ENCODE measurements around the gene LTBP4. TPM values are rescaled to one million over a fixed set of nuclear protein-coding genes. Genes with fewer than 3 reads are reported as not detected.

The LTBP4 gene
- total and polyA plus RNA-seq, 2 donors (not counting 1 experiment from before 2014, with no cell fraction given), result 81.2 to 105 TPM

GRCh38 chr19:40621283-40621682, 20.1 kb downstream of the LTBP4 start:
- no peaks in the 10 kb centered on the region for H3K9me3 ChIP-seq (ENCODE audit: control extremely low read depth in 1 of 3, control insufficient read depth in 2 of 3, insufficient read depth in 1 of 3, low read length in 2 of 3)
- intact Hi-C loops (cut with micrococcal nuclease), result no loop called here
- Mint-ChIP-seq H3K4me3 (no peak overlapping the region), H3K9me3 (ENCODE audit: insufficient read depth) (no peaks in the 10 kb centered on the region), H3K27me3 (no peaks in the 10 kb centered on the region), H3K4me1 (peaks cover 2% of the 10 kb centered on the region), H3K27ac (no peak overlapping the region)
- no peak overlapping the region for H3K27ac ChIP-seq (ENCODE audit: low read length in 2 of 2)
- H3K4me2 ChIP-seq (replicated peaks; ENCODE audit: low read depth, low read length, poor library complexity, severe bottlenecking), result no peak overlapping the region
- TF ChIP-seq EZH2 (IDR thresholded peaks at IDR 0.05; ENCODE audit: borderline replicate concordance, insufficient read depth, low read depth, low read length, poor library complexity, severe bottlenecking), result no peak
- TF ChIP-seq CTCF (IDR thresholded peaks at IDR 0.05), result no peak
- no peak for DNase-seq
- ATAC-seq (ENCODE audit: low read depth), result no peak
- no peaks in the 10 kb centered on the region for H3K4me1 ChIP-seq (ENCODE audit: control insufficient read depth in 2 of 2, insufficient read depth in 2 of 2, low read length in 2 of 2)
- H3K4me3 ChIP-seq (ENCODE audit: control extremely low read depth in 1 of 5, extremely low read depth in 1 of 5, insufficient read depth in 1 of 5, low read depth in 2 of 5, low read length in 4 of 5), result no peak overlapping the region
- 78% methylated on average over 2 of the region's 2 CpGs for WGBS (ENCODE audit: insufficient coverage)
- H3K9ac ChIP-seq (ENCODE audit: low read length), result no peak overlapping the region
- peaks cover 0 to 26% of the 10 kb centered on the region in 2 experiments for H3K36me3 ChIP-seq (replicated peaks in 1 of 2; ENCODE audit: control extremely low read depth in 1 of 2, control insufficient read depth in 1 of 2, extremely low read depth in 1 of 2, insufficient read depth in 2 of 2, low read length in 1 of 2)
- POLR2A ChIA-PET, result interaction anchor here (0.6 kb wide), 3 partner anchors 34 to 262 kb away, joined by 3 to 5 read pairs (median 5); no protein-coding TSS in a partner anchor
- no peaks in the 10 kb centered on the region for H3K27me3 ChIP-seq (replicated peaks in 1 of 4; ENCODE audit: control extremely low read depth in 1 of 4, control insufficient read depth in 3 of 4, insufficient read depth in 4 of 4, low read length in 3 of 4)
- CTCF ChIA-PET, result interaction anchor here (2.6 kb wide), 2 partner anchors 13 to 51 kb away, joined by 6 to 13 read pairs; no protein-coding TSS in a partner anchor
- H3K79me2 ChIP-seq (ENCODE audit: control insufficient read depth, insufficient read depth, low read length), result no peaks in the 10 kb centered on the region
- no peak overlapping the region for H2AFZ ChIP-seq (ENCODE audit: insufficient read depth, low read depth, low read length, poor library complexity, severe bottlenecking)
- no peaks in the 10 kb centered on the region for H4K20me1 ChIP-seq (ENCODE audit: control insufficient read depth, insufficient read depth, low read length, poor library complexity, severe bottlenecking)

GRCh38 chr19:40621966-40622772, 21.0 kb downstream of the LTBP4 start:
- peaks cover 0 to 26% of the 10 kb centered on the region in 2 experiments for H3K36me3 ChIP-seq (replicated peaks in 1 of 2; ENCODE audit: control extremely low read depth in 1 of 2, control insufficient read depth in 1 of 2, extremely low read depth in 1 of 2, insufficient read depth in 2 of 2, low read length in 1 of 2)
- no peaks in the 10 kb centered on the region for H3K27me3 ChIP-seq (replicated peaks in 1 of 4; ENCODE audit: control extremely low read depth in 1 of 4, control insufficient read depth in 3 of 4, insufficient read depth in 4 of 4, low read length in 3 of 4)
- Mint-ChIP-seq H3K4me1 (peaks cover 2% of the 10 kb centered on the region), H3K9me3 (ENCODE audit: insufficient read depth) (no peaks in the 10 kb centered on the region), H3K4me3 (no peak overlapping the region), H3K27ac (no peak overlapping the region), H3K27me3 (no peaks in the 10 kb centered on the region)
- ChIA-PET CTCF (interaction anchor here (2.6 kb wide), 1 partner anchor 12 kb away, joined by 13 read pairs; no protein-coding TSS in a partner anchor), POLR2A (no interaction called here)
- no peak overlapping the region for H3K27ac ChIP-seq (ENCODE audit: low read length in 2 of 2)
- H3K9ac ChIP-seq (ENCODE audit: low read length), result no peak overlapping the region
- no peak overlapping the region for H2AFZ ChIP-seq (ENCODE audit: insufficient read depth, low read depth, low read length, poor library complexity, severe bottlenecking)
- H3K79me2 ChIP-seq (ENCODE audit: control insufficient read depth, insufficient read depth, low read length), result no peaks in the 10 kb centered on the region
- DNase-seq (no peak), ATAC-seq (ENCODE audit: low read depth) (no peak)
- intact Hi-C loops (cut with micrococcal nuclease), result no loop called here
- no peaks in the 10 kb centered on the region for H4K20me1 ChIP-seq (ENCODE audit: control insufficient read depth, insufficient read depth, low read length, poor library complexity, severe bottlenecking)
- WGBS (ENCODE audit: insufficient coverage), result 95% methylated on average over 22 of the region's 24 CpGs
- H3K4me2 ChIP-seq (replicated peaks; ENCODE audit: low read depth, low read length, poor library complexity, severe bottlenecking), result no peak overlapping the region
- no peaks in the 10 kb centered on the region for H3K4me1 ChIP-seq (ENCODE audit: control insufficient read depth in 2 of 2, insufficient read depth in 2 of 2, low read length in 2 of 2)
- H3K9me3 ChIP-seq (ENCODE audit: control extremely low read depth in 1 of 3, control insufficient read depth in 2 of 3, insufficient read depth in 1 of 3, low read length in 2 of 3), result no peaks in the 10 kb centered on the region
- no peak overlapping the region for H3K4me3 ChIP-seq (ENCODE audit: control extremely low read depth in 1 of 5, extremely low read depth in 1 of 5, insufficient read depth in 1 of 5, low read depth in 2 of 5, low read length in 4 of 5)
- no peak for TF ChIP-seq EZH2 (IDR thresholded peaks at IDR 0.05; ENCODE audit: borderline replicate concordance, insufficient read depth, low read depth, low read length, poor library complexity, severe bottlenecking)
- TF ChIP-seq CTCF (IDR thresholded peaks at IDR 0.05), result no peak
